Measurements from ENCODE around the gene PILRB. TPM values are rescaled to one million over a fixed set of nuclear protein-coding genes. Genes with fewer than 3 reads are reported as not detected.
A peak's percentile ranks its signal among the peaks of the same experiment; 100 is the strongest.

Gene PILRB
- total and polyA plus RNA-seq, 9 of the 15 experiments (the other 6 are each of a cell fraction or from before 2014, with no cell fraction given), result 6.2 to 94.6 (median 37.0) TPM

DNA sequence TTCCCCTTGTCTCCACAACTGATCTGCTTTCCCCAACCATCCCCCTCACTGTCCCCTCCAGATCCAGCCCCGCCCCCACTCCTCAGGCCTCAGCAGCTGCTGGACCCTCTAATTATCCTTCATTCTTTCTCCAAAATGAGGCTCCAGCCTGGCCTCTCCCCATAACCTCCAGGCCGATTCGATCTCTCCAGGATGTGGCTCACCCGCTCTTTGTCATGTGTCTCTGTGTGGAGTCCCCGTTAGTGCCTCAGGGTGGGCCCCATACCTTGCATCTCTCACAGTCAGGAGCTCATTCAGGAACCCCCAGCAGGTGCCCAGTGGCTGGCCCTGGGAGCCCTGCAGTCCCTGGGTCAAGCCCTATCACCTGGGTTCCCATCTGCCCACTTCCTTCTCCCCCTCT lies 16.7 kb downstream of the PILRB start:
- Histone ChIP-seq H4K20me1 (replicated peaks; ENCODE audit: control insufficient read depth, insufficient read depth, low read length) (no peaks in the 10 kb centered on the region), H3K27me3 (ENCODE audit: control insufficient read depth in 2 of 2, insufficient read depth in 2 of 2, low read length in 2 of 2) (no peaks in the 10 kb centered on the region), H3K4me3 (no peak overlapping the region), H3K9me1 (ENCODE audit: control insufficient read depth, insufficient read depth, low read length) (no peaks in the 10 kb centered on the region), H3K9ac (ENCODE audit: insufficient read depth in 1 of 2, low read depth in 2 of 2, low read length in 2 of 2) (peak overlapping the region in 1 of 2 experiments; percentile 70; a peak in 2 of 4 replicates), H3K4me2 (ENCODE audit: insufficient read depth, low read length) (no peak overlapping the region), H2AFZ (ENCODE audit: low read depth, low read length) (no peak overlapping the region; the same call in 1 of the 2 replicates), H3K9me3 (replicated peaks; ENCODE audit: control insufficient read depth, insufficient read depth, low read depth, low read length) (no peaks in the 10 kb centered on the region), H3K4me1 (replicated peaks in 1 of 2; ENCODE audit: control insufficient read depth in 2 of 2, insufficient read depth in 2 of 2, low read length in 2 of 2) (peaks cover 4 to 38% of the 10 kb centered on the region in 2 experiments; a peak in 4 of 5 replicates), H3K36me3 (ENCODE audit: control insufficient read depth, insufficient read depth, low read length) (no peaks in the 10 kb centered on the region), H3K27ac (ENCODE audit: extremely low read depth, low read depth, low read length) (no peak overlapping the region), H3K79me2 (ENCODE audit: control insufficient read depth, insufficient read depth, low read length) (no peaks in the 10 kb centered on the region)
- FAIRE-seq, result no peak
- 57% methylated on average over 5 of the region's 5 CpGs for WGBS (ENCODE audit: insufficient coverage, low coverage, missing lambda C conversion rate)
- ChIA-PET POLR2A (interaction anchor here (1.2 to 1.5 kb wide), 3 partner anchors 17 to 55 kb away, joined by 3 to 5 read pairs (median 5); partner anchors contain the start of gene MEPCE), CTCF (ENCODE audit: low intra/inter-chr PET ratio) (no interaction called here)
- no TSS peak for BruUV-seq (replicated peaks)
- no peak for ATAC-seq
- in situ Hi-C loops (cut with MboI), result no loop called here
- no peak for TF ChIP-seq ADNP (tag; IDR thresholded peaks at IDR 0.05)
- no peak for TF ChIP-seq PREB (CRISPR knock-in tag; IDR thresholded peaks at IDR 0.05)
- no peak for TF ChIP-seq PHF21A (IDR thresholded peaks at IDR 0.05; ENCODE audit: borderline replicate concordance, low read depth)
- TF ChIP-seq ZNF644 (tag; IDR thresholded peaks at IDR 0.05; ENCODE audit: low read depth), result no peak
- no peak for TF ChIP-seq DMBX1 (CRISPR knock-in tag; IDR thresholded peaks at IDR 0.05; ENCODE audit: borderline replicate concordance)
- no peak for TF ChIP-seq PHF8 (IDR thresholded peaks at IDR 0.05; ENCODE audit: borderline replicate concordance, low read length)
- TF ChIP-seq SNIP1 (IDR thresholded peaks at IDR 0.05; ENCODE audit: low read depth), result no peak
- no peak for TF ChIP-seq U2AF2 (optimal IDR thresholded peaks at IDR 0.05; ENCODE audit: low read depth, low read length)
- no peak for TF ChIP-seq TEAD1 (CRISPR knock-in tag; IDR thresholded peaks at IDR 0.05)
- TF ChIP-seq ESRRB (CRISPR knock-in tag; IDR thresholded peaks at IDR 0.05; ENCODE audit: borderline replicate concordance), result no peak
- DNase-seq (ENCODE audit: extremely low read depth in 1 of 4, low spot score in 3 of 4), result peak in 1 of 4 experiments; percentile 22
- intact Hi-C loops (cut with micrococcal nuclease), result loop anchor here (5.0 kb wide), 1 partner anchor 33 kb away; no protein-coding TSS in a partner anchor
